T-helper 17 cell (primary cell): ENCODE results near the gene BEST2. TPM values are rescaled to one million over a fixed set of nuclear protein-coding genes. Genes with fewer than 3 reads are reported as not detected.

ENCODE experiments used
- ATAC-seq: fragments of 150-1000 bp; cut with Tn5 transposase; 2 replicates; pipeline ENCODE4 v1.10.0; 2021; ENCODE audit warnings: mild to moderate bottlenecking, moderate library complexity
- DNase-seq, 3 donors: peaks; one replicate each; pipeline versions ENCODE4 v3.0.0 to v3.0.0-alpha.2; 2020 to 2021
- H3K9me3 ChIP-seq: one replicate; pipeline ENCODE4 v1.7.0; 2013; ENCODE audit warnings: low read length, mild to moderate bottlenecking; ENCODE audit not compliant: control insufficient read depth, poor library complexity, severe bottlenecking
- H3K27ac Mint-ChIP-seq: one replicate; pipeline ENCODE4 v1.8.0; 2022; ENCODE audit warnings: mild to moderate bottlenecking, moderate library complexity, mixed read lengths
- H3K27me3 Mint-ChIP-seq: one replicate; pipeline ENCODE4 v1.8.0; 2022; ENCODE audit warnings: mixed read lengths
- H3K36me3 Mint-ChIP-seq: one replicate; pipeline ENCODE4 v1.8.0; 2022; ENCODE audit warnings: low read depth, mixed read lengths
- H3K4me1 Mint-ChIP-seq: one replicate; pipeline ENCODE4 v1.8.0; 2022; ENCODE audit warnings: mild to moderate bottlenecking, mixed read lengths
- H3K4me3 Mint-ChIP-seq: one replicate; pipeline ENCODE4 v1.8.0; 2022; ENCODE audit warnings: mild to moderate bottlenecking, moderate library complexity, mixed read lengths
- total RNA-seq, 4 donors: library from RNA in 2 of 4; stranded (reverse) in 2 of 4; gene quantifications; one replicate each; pipeline ENCODE4 v1.2.3 and lab custom pipeline; 2022 to 2026

The BEST2 gene
- total RNA-seq, 2 donors from 2014 or later = not detected

- peak; percentile 79 for ATAC-seq
- H3K9me3 ChIP-seq = no peaks in the 10 kb centered on the region
- peak overlapping the region; percentile 21 for H3K27ac Mint-ChIP-seq
- peak; percentile 61 to 85 (median 79) for DNase-seq
- no peaks in the 10 kb centered on the region for H3K36me3 Mint-ChIP-seq
- H3K4me1 Mint-ChIP-seq = peaks cover 7% of the 10 kb centered on the region
- H3K27me3 Mint-ChIP-seq = no peaks in the 10 kb centered on the region
- peak overlapping the region; percentile 36 for H3K4me3 Mint-ChIP-seq
Observed at GRCh38 chr19:12766051-12766521, 14.5 kb downstream of the BEST2 start.

GRCh38 chr19:12767150-12767549 is 15.6 kb downstream of the BEST2 start:
- no peaks in the 10 kb centered on the region for H3K27me3 Mint-ChIP-seq
- no peak overlapping the region for H3K27ac Mint-ChIP-seq
- DNase-seq (no peak), ATAC-seq (no peak)
- no peak overlapping the region for H3K4me3 Mint-ChIP-seq
- no peaks in the 10 kb centered on the region for H3K36me3 Mint-ChIP-seq
- no peaks in the 10 kb centered on the region for H3K9me3 ChIP-seq
- H3K4me1 Mint-ChIP-seq = peaks cover 7% of the 10 kb centered on the region

GRCh38 chr19:12767666-12768065 is 16.1 kb downstream of the BEST2 start:
- Mint-ChIP-seq H3K4me1 (peaks cover 7% of the 10 kb centered on the region), H3K4me3 (no peak overlapping the region), H3K36me3 (no peaks in the 10 kb centered on the region), H3K27me3 (no peaks in the 10 kb centered on the region), H3K27ac (no peak overlapping the region)
- DNase-seq (no peak), ATAC-seq (no peak)
- no peaks in the 10 kb centered on the region for H3K9me3 ChIP-seq

GRCh38 chr19:12769689-12770088 is 18.1 kb downstream of the BEST2 start:
- no peaks in the 10 kb centered on the region for H3K9me3 ChIP-seq
- peak; percentile 44 to 70 (median 67) for DNase-seq
- peaks cover 2% of the 10 kb centered on the region for H3K36me3 Mint-ChIP-seq
- peak overlapping the region; percentile 72 for H3K4me3 Mint-ChIP-seq
- peaks cover 15% of the 10 kb centered on the region for H3K4me1 Mint-ChIP-seq
- H3K27ac Mint-ChIP-seq = peak overlapping the region; percentile 16
- ATAC-seq = peak; percentile 91
- H3K27me3 Mint-ChIP-seq = no peaks in the 10 kb centered on the region

GRCh38 chr19:12770922-12771321 is 19.3 kb downstream of the BEST2 start:
- ATAC-seq = no peak
- Mint-ChIP-seq H3K27me3 (no peaks in the 10 kb centered on the region), H3K36me3 (peaks cover 2% of the 10 kb centered on the region), H3K27ac (no peak overlapping the region), H3K4me3 (no peak overlapping the region), H3K4me1 (peaks cover 15% of the 10 kb centered on the region)
- H3K9me3 ChIP-seq = no peaks in the 10 kb centered on the region
- DNase-seq = no peak

GRCh38 chr19:12772323-12772722 is 20.7 kb downstream of the BEST2 start:
- H3K9me3 ChIP-seq = no peaks in the 10 kb centered on the region
- Mint-ChIP-seq H3K4me1 (peaks cover 10% of the 10 kb centered on the region), H3K27ac (peak overlapping the region; percentile 45), H3K4me3 (no peak overlapping the region), H3K27me3 (no peaks in the 10 kb centered on the region), H3K36me3 (peaks cover 2% of the 10 kb centered on the region)
- DNase-seq = no peak
- no peak for ATAC-seq

GRCh38 chr19:12773571-12773970 is 22.0 kb downstream of the BEST2 start:
- ATAC-seq = no peak
- H3K4me3 Mint-ChIP-seq = peak overlapping the region; percentile 80
- DNase-seq = no peak
- peaks cover 2% of the 10 kb centered on the region for H3K36me3 Mint-ChIP-seq
- H3K9me3 ChIP-seq = no peaks in the 10 kb centered on the region
- H3K27ac Mint-ChIP-seq = no peak overlapping the region
- peaks cover 15% of the 10 kb centered on the region for H3K4me1 Mint-ChIP-seq
- no peaks in the 10 kb centered on the region for H3K27me3 Mint-ChIP-seq

GRCh38 chr19:12774588-12775555 is 23.3 kb downstream of the BEST2 start, which contains the start of gene HOOK2:
Gene HOOK2 (minus strand): TSS chr19:12775552. CDS start chr19:12775449, 103 bp downstream.
- DNase-seq = peak in 2 of 3 donors; percentile 31 to 39
- Mint-ChIP-seq H3K4me1 (peaks cover 21% of the 10 kb centered on the region), H3K36me3 (peaks cover 2% of the 10 kb centered on the region), H3K4me3 (peak within 1 kb of the TSS; percentile 84), H3K27ac (peak within 1 kb of the TSS; percentile 67), H3K27me3 (no peaks in the 10 kb centered on the region)
- H3K9me3 ChIP-seq = no peaks in the 10 kb centered on the region
- peak; percentile 13 for ATAC-seq

GRCh38 chr19:12777217-12778016 is 25.8 kb downstream of the BEST2 start:
- Mint-ChIP-seq H3K27ac (peak overlapping the region; percentile 96), H3K36me3 (peaks cover 2% of the 10 kb centered on the region), H3K4me3 (peak overlapping the region; percentile 92), H3K4me1 (peaks cover 30% of the 10 kb centered on the region), H3K27me3 (no peaks in the 10 kb centered on the region)
- DNase-seq (peak; percentile 72 to 81 (median 76)), ATAC-seq (peak; percentile 12)
- H3K9me3 ChIP-seq = no peaks in the 10 kb centered on the region

- H3K9me3 ChIP-seq = no peaks in the 10 kb centered on the region
- H3K27me3 Mint-ChIP-seq = no peaks in the 10 kb centered on the region
- peaks cover 30% of the 10 kb centered on the region for H3K4me1 Mint-ChIP-seq
- peaks cover 2% of the 10 kb centered on the region for H3K36me3 Mint-ChIP-seq
- ATAC-seq = no peak
- H3K27ac Mint-ChIP-seq = peak overlapping the region; percentile 96
- peak overlapping the region; percentile 92 for H3K4me3 Mint-ChIP-seq
- peak in 2 of 3 donors; percentile 47 to 51 for DNase-seq
Observed at GRCh38 chr19:12778017-12778904, 26.7 kb downstream of the BEST2 start.

- H3K9me3 ChIP-seq = no peaks in the 10 kb centered on the region
- no peak for DNase-seq
- Mint-ChIP-seq H3K27ac (peak overlapping the region; percentile 96), H3K36me3 (no peaks in the 10 kb centered on the region), H3K27me3 (no peaks in the 10 kb centered on the region), H3K4me3 (peak overlapping the region; percentile 92), H3K4me1 (peaks cover 27% of the 10 kb centered on the region)
- ATAC-seq = no peak
Observed at GRCh38 chr19:12778905-12779161, 27.2 kb downstream of the BEST2 start.

- peak overlapping the region; percentile 63 for H3K4me3 Mint-ChIP-seq
- H3K27ac Mint-ChIP-seq = peak overlapping the region; percentile 96
- H3K36me3 Mint-ChIP-seq = no peaks in the 10 kb centered on the region
- no peaks in the 10 kb centered on the region for H3K27me3 Mint-ChIP-seq
- H3K4me1 Mint-ChIP-seq = peaks cover 27% of the 10 kb centered on the region
- no peaks in the 10 kb centered on the region for H3K9me3 ChIP-seq
- no peak for DNase-seq
- no peak for ATAC-seq
Observed at GRCh38 chr19:12779162-12779993, 27.8 kb downstream of the BEST2 start.
